Kidney epithelial cell (primary cell): Measurements from ENCODE around the gene PTRH2. TPM values are rescaled to one million over a fixed set of nuclear protein-coding genes. Genes with fewer than 3 reads are reported as not detected.
"Not testable (repeated sequence)": the region's sequence is repeated elsewhere in the genome, so short reads cannot be mapped to it uniquely, and the experiment has no call there.

ENCODE experiments used
- DNase-seq: peaks from one replicate; pipeline ENCODE4 v3.0.0-alpha.2; 2010; ENCODE audit warnings: low read depth
- H3K27me3 ChIP-seq: 2 replicates; pipeline ENCODE4 v1.6.0; 2011; ENCODE audit warnings: low read length; ENCODE audit not compliant: control insufficient read depth, insufficient read depth
- H3K36me3 ChIP-seq: 2 replicates; pipeline ENCODE4 v1.5.1; 2011; ENCODE audit warnings: low read length; ENCODE audit not compliant: control insufficient read depth, insufficient read depth
- H3K4me3 ChIP-seq: 2 replicates; pipeline ENCODE4 v1.5.1; 2011; ENCODE audit warnings: low read depth, mild to moderate bottlenecking, control low read depth, low read length
- CTCF ChIP-seq: IDR thresholded peaks from 2 replicates; pipeline ENCODE4 v1.5.1; 2011; ENCODE audit warnings: mild to moderate bottlenecking, moderate library complexity, low read length, control low read depth, inconsistent platforms; ENCODE audit not compliant: insufficient read depth, poor library complexity, severe bottlenecking
- total RNA-seq: library from RNA; depleted of rRNA; stranded (reverse); fragments of >200 nt; gene quantifications from 2 replicates; pipeline ENCODE4 v1.2.3, GENCODE V29; 2015

The PTRH2 gene
- 40.5 and 52.2 TPM in 2 replicates for total RNA-seq

GRCh38 chr17:59707149-59707970, at the start of gene PTRH2, which contains the start of gene VMP1:
PTRH2 (minus strand) TSS chr17:59707430; CDS start chr17:59697978, 9,452 bp downstream.
VMP1 (plus strand) TSS chr17:59707654; CDS start chr17:59731447, 23,793 bp downstream.
- peak within 1 kb of the TSS; percentile 62 for H3K4me3 ChIP-seq
- DNase-seq = peak; percentile 99
- no peaks in the 10 kb centered on the region for H3K27me3 ChIP-seq
- TF ChIP-seq CTCF = no peak
- H3K36me3 ChIP-seq = no peaks in the 10 kb centered on the region

- DNase-seq = peak; percentile 82
- no peak for TF ChIP-seq CTCF
- Histone ChIP-seq H3K4me3 (no peak overlapping the region), H3K27me3 (no peaks in the 10 kb centered on the region), H3K36me3 (no peaks in the 10 kb centered on the region)
Measured at GRCh38 chr17:59756236-59756818, 49.1 kb upstream of the PTRH2 start.

- H3K4me3 ChIP-seq, H3K36me3 ChIP-seq, DNase-seq, H3K27me3 ChIP-seq: not testable (repeated sequence)
Measured at GRCh38 chr17:59755069-59755468, 47.8 kb upstream of the PTRH2 start.

GRCh38 chr17:59754552-59754951, 47.3 kb upstream of the PTRH2 start:
- H3K4me3 ChIP-seq = no peak overlapping the region
- DNase-seq = peak; percentile 99
- TF ChIP-seq CTCF = no peak
- no peaks in the 10 kb centered on the region for H3K27me3 ChIP-seq
- no peaks in the 10 kb centered on the region for H3K36me3 ChIP-seq

GRCh38 chr17:59753522-59754467, 46.6 kb upstream of the PTRH2 start:
- DNase-seq = peak; percentile 70
- no peaks in the 10 kb centered on the region for H3K27me3 ChIP-seq
- no peak overlapping the region for H3K4me3 ChIP-seq
- peak; percentile 46 for TF ChIP-seq CTCF
- no peaks in the 10 kb centered on the region for H3K36me3 ChIP-seq

- no peak for TF ChIP-seq CTCF
- no peak for DNase-seq
Measured at GRCh38 chr17:59752922-59753321, 45.7 kb upstream of the PTRH2 start.

More at GRCh38 chr17:59752922-59753321, 45.7 kb upstream of the PTRH2 start:
- no peaks in the 10 kb centered on the region for H3K36me3 ChIP-seq
- H3K27me3 ChIP-seq = no peaks in the 10 kb centered on the region
- no peak overlapping the region for H3K4me3 ChIP-seq
